ENCODE measurements around the gene RAPGEF3.

The RAPGEF3 gene

GRCh38 chr12:47744778-47745436, 13.8 kb downstream of the RAPGEF3 start:
- Histone ChIP-seq H3K9me3 (ENCODE audit: severe bottlenecking) (no peaks in the 10 kb centered on the region), H3K27me3 (ENCODE audit: insufficient read depth, low read depth, severe bottlenecking) (peaks cover 4% of the 10 kb centered on the region), H3K4me3 (ENCODE audit: low read depth, low read length) (no peak overlapping the region)

GRCh38 chr12:47744005-47744651, 14.6 kb downstream of the RAPGEF3 start:
- TF ChIP-seq, protein P1, sequence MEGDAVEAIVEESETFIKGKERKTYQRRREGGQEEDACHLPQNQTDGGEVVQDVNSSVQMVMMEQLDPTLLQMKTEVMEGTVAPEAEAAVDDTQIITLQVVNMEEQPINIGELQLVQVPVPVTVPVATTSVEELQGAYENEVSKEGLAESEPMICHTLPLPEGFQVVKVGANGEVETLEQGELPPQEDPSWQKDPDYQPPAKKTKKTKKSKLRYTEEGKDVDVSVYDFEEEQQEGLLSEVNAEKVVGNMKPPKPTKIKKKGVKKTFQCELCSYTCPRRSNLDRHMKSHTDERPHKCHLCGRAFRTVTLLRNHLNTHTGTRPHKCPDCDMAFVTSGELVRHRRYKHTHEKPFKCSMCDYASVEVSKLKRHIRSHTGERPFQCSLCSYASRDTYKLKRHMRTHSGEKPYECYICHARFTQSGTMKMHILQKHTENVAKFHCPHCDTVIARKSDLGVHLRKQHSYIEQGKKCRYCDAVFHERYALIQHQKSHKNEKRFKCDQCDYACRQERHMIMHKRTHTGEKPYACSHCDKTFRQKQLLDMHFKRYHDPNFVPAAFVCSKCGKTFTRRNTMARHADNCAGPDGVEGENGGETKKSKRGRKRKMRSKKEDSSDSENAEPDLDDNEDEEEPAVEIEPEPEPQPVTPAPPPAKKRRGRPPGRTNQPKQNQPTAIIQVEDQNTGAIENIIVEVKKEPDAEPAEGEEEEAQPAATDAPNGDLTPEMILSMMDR (IDR thresholded peaks at IDR 0.05; ENCODE audit: low read depth, low read length): peak; percentile 93
- Histone ChIP-seq H3K36me3 (no peaks in the 10 kb centered on the region), H3K27me3 (ENCODE audit: insufficient read depth, low read depth, severe bottlenecking) (peaks cover 4% of the 10 kb centered on the region), H3K4me3 (ENCODE audit: low read depth, low read length) (no peak overlapping the region), H3K27ac (no peak overlapping the region), H3K9me3 (ENCODE audit: severe bottlenecking) (no peaks in the 10 kb centered on the region)
- peak; percentile 71 for DNase-seq

More at GRCh38 chr12:47744778-47745436, 13.8 kb downstream of the RAPGEF3 start:
- TF ChIP-seq, protein P1 (IDR thresholded peaks at IDR 0.05; ENCODE audit: low read depth, low read length): no peak
- H3K36me3 ChIP-seq: no peaks in the 10 kb centered on the region
- no peak for DNase-seq
- no peak overlapping the region for H3K27ac ChIP-seq

DNA sequence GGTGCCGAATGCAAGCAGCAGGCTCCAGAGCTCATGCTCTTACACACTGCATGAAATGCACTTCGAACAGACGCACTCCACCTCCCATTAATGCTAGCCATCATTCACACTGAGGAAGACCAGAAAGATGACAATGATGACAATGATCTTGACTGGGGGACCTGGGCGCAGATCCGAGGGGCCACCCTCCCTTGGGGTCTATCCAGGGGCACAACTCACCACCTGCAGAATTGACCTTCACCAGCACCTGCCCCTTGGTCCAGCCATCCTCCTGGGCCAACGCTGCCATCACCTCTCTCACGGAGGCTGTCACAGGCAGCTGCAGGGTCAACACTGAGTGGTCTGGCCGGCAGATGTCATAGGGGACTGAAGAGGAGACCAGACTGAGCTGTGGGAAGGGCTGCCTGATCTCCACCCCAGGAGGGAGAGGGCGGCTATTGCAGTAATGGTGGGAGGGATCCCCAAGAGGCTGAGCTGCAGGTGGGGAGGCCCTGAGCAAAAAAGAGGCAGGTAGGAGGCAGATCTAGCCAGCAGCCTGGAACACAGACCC, 15.3 kb downstream of the RAPGEF3 start:
- H3K4me3 ChIP-seq (ENCODE audit: low read depth, low read length): no peak overlapping the region
- peaks cover 4% of the 10 kb centered on the region for H3K27me3 ChIP-seq (ENCODE audit: insufficient read depth, low read depth, severe bottlenecking)
- TF ChIP-seq, protein P1 (IDR thresholded peaks at IDR 0.05; ENCODE audit: low read depth, low read length): no peak
- no peaks in the 10 kb centered on the region for H3K36me3 ChIP-seq
- no peaks in the 10 kb centered on the region for H3K9me3 ChIP-seq (ENCODE audit: severe bottlenecking)
- no peak for DNase-seq
- no peak overlapping the region for H3K27ac ChIP-seq

DNA sequence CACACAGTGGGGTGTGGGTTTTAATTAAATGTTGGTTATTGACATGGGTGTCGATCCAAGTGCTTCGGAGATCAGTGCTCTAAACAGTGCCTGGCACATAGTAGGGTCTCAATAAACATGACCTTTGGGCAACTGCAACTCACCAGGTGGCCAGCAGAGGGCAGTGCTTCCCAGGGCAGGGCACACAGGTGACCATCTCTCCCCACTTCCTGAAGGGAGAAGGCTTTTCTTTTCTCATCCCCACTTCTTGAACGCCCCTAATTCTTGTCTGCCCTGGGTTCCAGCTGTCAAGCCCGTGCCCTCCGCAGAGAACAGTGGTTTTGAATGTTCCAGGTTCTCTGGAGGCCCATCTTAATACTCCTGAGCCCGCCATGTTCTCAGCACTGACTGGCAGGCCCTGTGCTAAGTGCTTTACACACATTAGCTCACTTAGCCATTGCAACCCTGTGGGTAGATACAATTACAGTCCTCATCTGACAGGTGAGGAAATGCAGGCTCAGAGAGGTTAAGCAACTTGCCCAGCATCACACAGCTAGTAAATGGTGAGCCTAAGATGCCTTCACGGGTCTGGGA, 16.3 kb downstream of the RAPGEF3 start:
- Histone ChIP-seq H3K9me3 (ENCODE audit: severe bottlenecking) (no peaks in the 10 kb centered on the region), H3K36me3 (no peaks in the 10 kb centered on the region), H3K27ac (no peak overlapping the region), H3K4me3 (ENCODE audit: low read depth, low read length) (no peak overlapping the region), H3K27me3 (ENCODE audit: insufficient read depth, low read depth, severe bottlenecking) (peaks cover 4% of the 10 kb centered on the region)
- TF ChIP-seq, protein P1 (IDR thresholded peaks at IDR 0.05; ENCODE audit: low read depth, low read length): peak; percentile 94
- peak; percentile 65 for DNase-seq

GRCh38 chr12:47741340-47741703, 17.4 kb downstream of the RAPGEF3 start:
- Histone ChIP-seq H3K27ac (no peak overlapping the region), H3K4me3 (ENCODE audit: low read depth, low read length) (no peak overlapping the region), H3K36me3 (no peaks in the 10 kb centered on the region), H3K9me3 (ENCODE audit: severe bottlenecking) (no peaks in the 10 kb centered on the region), H3K27me3 (ENCODE audit: insufficient read depth, low read depth, severe bottlenecking) (peaks cover 4% of the 10 kb centered on the region)
- TF ChIP-seq, protein P1 (IDR thresholded peaks at IDR 0.05; ENCODE audit: low read depth, low read length): no peak
- no peak for DNase-seq
